OCI-LY7 (cell line): Measurements from ENCODE around the gene BICDL1.

Source experiments
- EZH2phosphoT487 ChIP-seq: fragments of 200-600 bp; sonication (generic); IDR thresholded peaks from 2 replicates; pipeline ENCODE4 v1.6.1; 2018; ENCODE audit warnings: low read depth, borderline replicate concordance, mild to moderate bottlenecking, mixed run types, antibody characterized with exemption, low read length, moderate library complexity, mixed read lengths
- TF ChIP-seq, protein P1 (sequence below): fragments of 200-600 bp; sonication (generic); conservative IDR thresholded peaks from 2 replicates; pipeline ENCODE4 v1.5.1; 2014; ENCODE audit warnings: mild to moderate bottlenecking, antibody characterized with exemption, low read length, moderate library complexity, mixed read lengths

GRCh38 chr12:120141336-120141735, 152.3 kb downstream of the BICDL1 start:
- TF ChIP-seq, protein P1, sequence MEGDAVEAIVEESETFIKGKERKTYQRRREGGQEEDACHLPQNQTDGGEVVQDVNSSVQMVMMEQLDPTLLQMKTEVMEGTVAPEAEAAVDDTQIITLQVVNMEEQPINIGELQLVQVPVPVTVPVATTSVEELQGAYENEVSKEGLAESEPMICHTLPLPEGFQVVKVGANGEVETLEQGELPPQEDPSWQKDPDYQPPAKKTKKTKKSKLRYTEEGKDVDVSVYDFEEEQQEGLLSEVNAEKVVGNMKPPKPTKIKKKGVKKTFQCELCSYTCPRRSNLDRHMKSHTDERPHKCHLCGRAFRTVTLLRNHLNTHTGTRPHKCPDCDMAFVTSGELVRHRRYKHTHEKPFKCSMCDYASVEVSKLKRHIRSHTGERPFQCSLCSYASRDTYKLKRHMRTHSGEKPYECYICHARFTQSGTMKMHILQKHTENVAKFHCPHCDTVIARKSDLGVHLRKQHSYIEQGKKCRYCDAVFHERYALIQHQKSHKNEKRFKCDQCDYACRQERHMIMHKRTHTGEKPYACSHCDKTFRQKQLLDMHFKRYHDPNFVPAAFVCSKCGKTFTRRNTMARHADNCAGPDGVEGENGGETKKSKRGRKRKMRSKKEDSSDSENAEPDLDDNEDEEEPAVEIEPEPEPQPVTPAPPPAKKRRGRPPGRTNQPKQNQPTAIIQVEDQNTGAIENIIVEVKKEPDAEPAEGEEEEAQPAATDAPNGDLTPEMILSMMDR: no peak
- no peak for TF ChIP-seq EZH2phosphoT487
